Loucy (cell line): Measurements from ENCODE around the gene EPAS1.

Experiments used
- CTCF ChIP-seq: fragments of 200-600 bp; sonication (generic); conservative IDR thresholded peaks from 2 replicates; pipeline ENCODE4 v1.5.1; 2014; ENCODE audit warnings: mild to moderate bottlenecking, antibody characterized with exemption, low read length
- EZH2phosphoT487 ChIP-seq: fragments of 200-600 bp; IDR thresholded peaks from 2 replicates; pipeline ENCODE4 v1.6.1; 2018; ENCODE audit warnings: antibody characterized with exemption, mild to moderate bottlenecking, moderate library complexity, borderline replicate concordance

DNA sequence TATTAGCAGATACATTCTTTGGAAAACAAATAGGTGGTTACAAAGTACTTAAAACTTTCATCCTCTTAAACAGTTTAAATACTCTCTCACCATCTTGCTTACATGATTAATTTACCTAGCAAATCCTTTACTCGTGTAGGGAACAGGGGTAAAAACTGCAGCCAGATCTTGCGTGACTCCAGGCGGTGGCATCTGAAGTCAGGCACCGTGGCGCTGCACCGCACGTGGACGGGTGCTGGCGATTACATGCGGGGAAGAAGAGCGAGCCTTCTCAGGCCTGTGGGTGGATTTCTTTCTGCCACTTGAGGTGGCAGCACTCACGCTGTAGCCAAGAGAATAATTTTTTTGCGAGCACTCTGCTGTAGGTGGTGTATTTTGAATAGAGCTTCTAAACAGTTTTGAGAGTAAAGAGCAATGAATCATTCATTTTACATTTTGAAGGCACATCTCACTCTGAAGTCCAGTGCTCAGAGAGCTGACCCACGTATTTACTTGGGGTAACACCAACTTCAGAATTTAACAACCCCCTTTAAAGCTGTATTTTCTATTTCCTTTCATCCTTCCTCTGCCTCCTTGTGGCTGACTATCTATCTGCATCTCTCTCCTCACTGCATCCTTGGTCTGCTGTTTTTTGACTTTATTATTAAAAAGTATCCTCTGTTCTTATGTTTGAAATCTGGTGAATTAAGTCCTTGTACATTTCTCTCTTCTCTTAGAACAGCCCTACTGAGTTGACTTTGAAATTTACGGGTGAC is 68.9 kb downstream of the EPAS1 start:
- peak; percentile 81 for TF ChIP-seq CTCF
- no peak for TF ChIP-seq EZH2phosphoT487
